Fibroblast of peridontal ligament (primary cell): ENCODE results near the gene MAN1C1.
"Not testable (repeated sequence)": the region's sequence is repeated elsewhere in the genome, so short reads cannot be mapped to it uniquely, and the experiment has no call there.

ENCODE experiments used
- DNase-seq: peaks from one replicate; pipeline ENCODE4 v3.0.0-alpha.2; 2010; ENCODE audit errors: extremely low read depth

MAN1C1 gene

DNA sequence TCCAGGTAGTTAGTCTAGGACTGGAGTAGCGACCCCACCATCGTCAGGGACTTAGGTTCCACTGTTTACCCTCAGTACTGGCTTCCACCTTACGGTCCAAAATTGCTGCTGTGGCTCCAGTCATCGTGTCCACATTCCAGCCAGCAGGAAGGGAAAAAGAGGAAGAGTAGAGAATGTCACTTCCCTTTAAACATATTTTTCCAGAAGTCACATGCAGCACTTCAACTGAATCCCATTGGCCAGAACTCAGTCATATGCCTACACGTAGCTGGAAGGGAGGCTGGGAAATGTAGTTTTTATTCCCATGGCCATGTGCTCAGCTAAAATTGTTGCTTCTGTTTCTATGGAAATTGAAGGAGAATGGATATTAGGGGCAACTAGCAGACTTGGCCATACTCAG, 99.3 kb downstream of the MAN1C1 start:
- no peak for DNase-seq

DNA sequence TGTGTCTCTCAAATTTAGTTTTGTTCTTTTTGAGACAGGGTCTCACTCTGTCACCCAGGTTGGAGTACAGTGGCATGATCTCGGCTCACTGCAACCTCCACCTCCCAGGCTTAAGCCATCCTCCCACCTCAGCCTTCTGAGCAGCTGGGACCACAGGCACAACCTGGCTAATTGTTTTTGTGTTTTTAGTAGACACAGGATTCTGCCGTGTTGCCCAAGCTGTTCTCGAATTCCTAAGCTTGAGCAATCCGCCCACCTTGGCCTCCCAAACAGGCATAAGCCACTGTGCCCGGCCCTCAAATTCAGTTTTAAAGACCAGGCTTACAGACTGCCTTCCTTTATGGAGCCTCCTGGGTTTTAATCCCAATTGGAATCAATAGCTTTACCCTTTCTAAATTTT, 99.7 kb downstream of the MAN1C1 start:
- DNase-seq, result no peak

DNA sequence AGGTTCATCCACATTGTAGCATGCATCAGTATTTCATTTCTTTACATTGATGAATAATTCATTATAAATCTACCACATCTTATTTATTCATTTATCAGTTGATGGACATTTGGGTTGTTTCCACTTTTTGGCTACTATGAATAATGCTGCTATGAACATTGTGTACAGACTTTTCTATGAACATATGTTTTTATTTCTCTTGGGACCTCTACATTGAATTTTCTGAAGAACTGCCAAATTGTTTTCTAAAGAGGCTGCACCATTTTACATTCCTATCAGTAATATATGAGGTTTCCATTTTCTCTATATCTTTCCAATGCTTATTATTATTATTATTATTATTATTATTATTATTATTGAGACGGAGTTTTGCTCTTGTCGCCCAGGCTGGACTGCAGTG, 102.1 kb downstream of the MAN1C1 start:
- DNase-seq, result peak; percentile 56

DNA sequence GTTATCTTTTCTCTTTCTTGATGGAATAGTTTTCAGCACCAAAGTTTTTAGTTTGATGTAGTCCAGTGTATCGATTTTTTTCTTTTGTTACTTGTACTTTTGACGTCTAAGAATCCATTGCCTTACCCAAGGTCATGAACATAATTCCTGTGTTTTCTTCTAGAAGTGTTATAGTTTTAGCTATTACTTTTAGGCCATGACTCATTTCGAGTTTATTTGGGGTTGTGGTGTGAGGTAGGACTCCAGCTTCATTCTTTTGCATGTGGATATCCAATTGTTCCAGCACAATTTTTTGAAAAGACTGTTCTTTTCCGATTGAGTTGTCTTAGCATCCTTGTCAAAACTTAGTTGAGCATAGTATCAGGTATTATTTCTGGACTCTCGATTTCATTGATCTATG, 104.0 kb downstream of the MAN1C1 start:
- peak; percentile 59 for DNase-seq

DNA sequence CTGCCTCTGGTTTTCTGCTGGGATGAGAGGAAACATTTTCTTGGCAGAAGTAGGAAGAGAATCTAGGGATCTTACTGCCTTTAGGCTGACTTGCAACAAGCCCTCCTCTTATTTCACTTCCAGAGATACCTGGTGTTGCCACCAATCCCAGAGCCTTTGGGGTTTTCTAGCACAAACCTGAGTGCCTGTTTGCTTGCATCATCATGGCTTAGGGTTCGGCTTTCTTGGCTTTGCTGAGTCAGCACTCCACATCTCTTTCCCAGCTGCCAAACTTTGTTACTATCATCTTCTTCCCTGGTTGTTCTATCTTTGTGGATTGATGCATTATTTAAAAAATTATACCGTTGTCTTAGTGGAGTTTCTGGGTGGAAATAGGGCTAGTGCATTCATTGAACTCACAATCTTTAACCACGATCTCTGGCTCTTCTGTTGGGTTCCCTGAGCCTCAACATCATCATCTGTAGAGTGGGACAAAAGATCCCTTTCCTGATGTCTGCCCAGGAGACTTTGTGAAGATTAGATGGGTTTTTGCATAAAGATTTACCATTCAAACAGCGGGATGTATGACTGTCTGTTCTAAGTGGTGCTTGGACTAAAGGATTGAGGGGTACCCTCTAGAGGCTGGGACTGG, 106.8 kb downstream of the MAN1C1 start:
- no peak for DNase-seq

- DNase-seq, result no peak
Observed at GRCh38 chr1:25724201-25724600, 107.6 kb downstream of the MAN1C1 start.

- no peak for DNase-seq
Observed at GRCh38 chr1:25724966-25725365, 108.4 kb downstream of the MAN1C1 start.

- no peak for DNase-seq
Observed at GRCh38 chr1:25725482-25725881, 108.9 kb downstream of the MAN1C1 start.

DNA sequence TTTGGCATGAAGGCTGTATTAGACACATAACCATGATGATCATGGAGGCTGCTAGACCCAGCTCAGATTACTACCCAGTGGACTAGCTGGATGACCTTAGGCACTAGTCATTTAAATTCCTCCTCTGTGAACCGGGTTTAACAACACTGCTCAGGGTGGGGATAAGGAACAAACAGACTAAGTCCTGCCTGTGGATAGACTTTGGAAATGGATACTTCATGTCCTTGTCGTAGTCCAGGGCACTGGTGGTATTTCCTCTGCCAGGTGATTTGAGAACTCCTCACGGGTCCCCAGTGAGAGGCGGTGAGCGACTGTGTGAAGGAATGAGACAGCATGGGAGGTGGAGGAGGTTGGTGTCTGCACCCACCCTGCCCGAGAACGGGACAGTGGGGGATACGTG, 110.5 kb downstream of the MAN1C1 start:
- DNase-seq, result peak; percentile 64

- peak; percentile 42 for DNase-seq
Observed at GRCh38 chr1:25727635-25728286, 111.2 kb downstream of the MAN1C1 start.

- no peak for DNase-seq
Observed at GRCh38 chr1:25728301-25728935, 111.8 kb downstream of the MAN1C1 start.

GRCh38 chr1:25729045-25729444, 112.5 kb downstream of the MAN1C1 start:
- no peak for DNase-seq

DNA sequence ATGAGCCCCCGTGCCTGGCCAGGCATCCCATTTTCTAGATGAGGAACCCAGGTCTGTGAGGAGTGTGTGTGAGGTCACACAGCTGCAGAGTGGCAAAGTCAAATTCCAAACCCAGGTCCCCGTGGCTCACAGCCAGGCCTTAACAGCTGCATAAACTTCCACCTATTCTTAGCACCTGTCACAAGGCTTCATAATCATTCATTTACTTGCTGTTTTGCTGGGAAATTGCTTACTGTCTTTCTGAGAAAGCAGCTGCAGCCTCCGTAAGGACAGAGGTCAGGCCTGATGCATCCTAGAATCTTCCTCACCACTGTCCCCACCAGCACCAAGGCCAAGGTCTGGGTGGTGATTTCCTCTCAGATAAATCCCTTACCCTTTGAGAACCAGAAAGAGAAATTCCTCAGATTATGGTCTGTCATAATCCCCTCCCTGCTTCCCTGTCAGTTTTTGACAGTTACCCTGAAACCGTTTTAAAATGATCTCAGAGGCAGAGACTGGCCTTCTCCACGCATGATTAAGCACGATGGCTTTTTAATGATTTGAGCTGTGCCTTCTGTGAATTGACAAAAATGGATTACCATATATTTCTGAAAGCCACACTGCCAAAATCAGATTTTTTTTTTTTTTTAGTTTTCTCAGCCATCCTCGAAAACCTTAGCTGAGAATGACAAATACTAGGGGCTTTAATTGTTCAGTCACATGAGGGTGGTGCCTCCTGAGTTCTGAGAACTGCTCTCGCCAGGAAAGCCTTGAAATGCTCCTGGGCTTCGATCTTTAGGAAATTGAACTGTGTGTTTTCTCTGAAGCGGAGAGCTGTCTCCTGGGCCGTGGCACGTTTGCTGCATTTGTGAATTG, 113.4 kb downstream of the MAN1C1 start:
- no peak for DNase-seq

DNA sequence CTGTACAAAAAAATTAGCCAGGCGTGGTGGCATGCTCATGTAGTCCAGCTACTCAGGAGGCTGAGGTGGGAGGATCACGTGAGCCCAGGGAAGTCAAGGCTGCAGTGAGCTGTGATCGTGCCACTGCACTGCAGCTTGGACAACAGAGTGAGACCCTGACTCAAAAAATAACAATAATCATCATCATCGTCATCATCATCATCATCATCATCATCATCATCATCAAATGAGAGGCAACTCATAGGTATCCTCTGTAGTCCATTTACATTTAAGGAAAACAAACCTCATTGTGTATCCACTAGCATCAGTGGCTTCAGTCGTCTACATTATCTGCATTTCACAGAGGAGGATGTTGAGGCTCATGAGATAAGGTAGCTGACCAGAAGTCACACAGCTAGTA, 114.6 kb downstream of the MAN1C1 start:
- no peak for DNase-seq

DNA sequence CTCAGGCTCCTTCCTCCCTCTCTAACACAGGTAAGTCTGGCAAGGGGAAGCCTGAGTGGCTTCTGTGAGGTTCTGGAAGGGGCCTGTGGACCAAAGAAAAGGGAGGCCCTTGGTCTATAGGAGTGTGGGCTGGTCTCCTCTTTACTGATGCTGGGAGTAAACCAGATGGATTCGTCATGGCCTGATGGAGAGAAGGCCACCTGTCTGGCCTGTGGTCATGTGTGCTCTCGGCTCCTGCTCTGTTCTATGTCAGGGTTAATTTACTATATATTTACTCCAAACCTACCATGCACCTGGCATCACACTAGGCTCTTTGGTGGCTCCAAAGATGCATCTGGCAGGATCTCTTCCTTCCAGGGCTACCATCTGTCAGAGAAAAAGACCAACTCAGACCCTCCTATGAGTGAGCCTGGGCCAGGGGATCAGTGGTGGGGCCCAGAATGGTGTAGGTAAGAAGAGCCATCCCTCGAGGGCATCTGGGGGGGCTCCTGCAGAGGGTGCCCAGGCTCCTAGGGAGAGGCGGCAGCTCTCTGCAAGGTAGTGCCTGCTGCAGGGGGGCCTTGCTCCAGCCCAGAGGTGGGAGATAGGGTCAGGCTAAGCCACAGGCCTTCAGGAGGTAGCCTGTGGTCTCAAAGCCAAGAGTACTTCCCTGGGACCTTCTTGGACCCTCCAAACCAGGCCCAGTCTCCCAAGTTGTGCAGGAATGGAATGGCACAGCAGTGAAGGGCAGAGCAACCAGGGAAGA, 115.2 kb downstream of the MAN1C1 start:
- DNase-seq, result no peak

DNA sequence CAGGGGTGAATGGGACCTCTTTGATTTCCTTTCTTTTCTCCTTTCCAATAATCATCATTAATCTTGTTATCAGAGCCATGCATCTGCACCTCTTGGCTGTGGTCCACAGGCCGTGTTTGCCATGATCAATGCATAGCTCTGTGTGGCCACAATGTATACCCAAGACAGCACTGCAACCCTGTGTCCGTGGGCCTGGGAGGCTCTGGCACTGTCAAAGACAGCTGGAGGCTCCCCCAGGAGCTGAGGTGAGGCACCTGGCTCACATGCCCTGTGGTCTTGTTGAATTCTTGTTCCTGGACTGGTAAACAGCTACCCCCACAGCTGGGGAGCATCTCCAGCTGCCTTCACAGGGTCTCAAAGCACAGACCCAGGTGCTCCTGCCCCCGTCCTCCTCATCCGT, 116.2 kb downstream of the MAN1C1 start:
- DNase-seq, result no peak

- no peak for DNase-seq
Observed at GRCh38 chr1:25733271-25733670, 116.7 kb downstream of the MAN1C1 start.

- not testable (repeated sequence) for DNase-seq
Observed at GRCh38 chr1:25734991-25735390, 118.4 kb downstream of the MAN1C1 start.

- no peak for DNase-seq
Observed at GRCh38 chr1:25735956-25736529, 119.5 kb downstream of the MAN1C1 start.

DNA sequence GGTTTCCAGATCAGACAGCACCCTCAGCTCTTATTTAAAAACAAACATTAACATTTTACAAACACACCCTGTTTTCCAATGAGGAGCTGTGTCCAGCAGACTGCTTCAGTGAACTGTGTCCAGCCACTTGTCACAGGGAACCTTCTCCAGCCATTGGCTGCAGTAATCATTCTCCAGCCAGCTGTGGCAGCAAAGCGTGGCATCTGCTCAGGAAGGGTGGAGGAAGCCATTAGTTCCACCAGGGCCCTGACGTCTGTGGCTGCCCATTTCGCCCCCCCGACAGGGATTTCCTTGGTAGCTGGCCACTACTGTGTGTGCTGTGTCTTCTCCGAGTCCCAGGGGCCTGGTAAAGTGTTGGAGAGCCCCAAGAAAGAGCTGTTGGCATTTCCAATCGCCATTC, 120.5 kb downstream of the MAN1C1 start:
- no peak for DNase-seq

- no peak for DNase-seq
Observed at GRCh38 chr1:25738499-25738898, 121.9 kb downstream of the MAN1C1 start.
